ENCODE results near the gene SUPT20H. TPM values are rescaled to one million over a fixed set of nuclear protein-coding genes. Genes with fewer than 3 reads are reported as not detected.

The SUPT20H gene
- total RNA-seq, 1 experiment from 2014 or later, result 77.5 TPM

DNA sequence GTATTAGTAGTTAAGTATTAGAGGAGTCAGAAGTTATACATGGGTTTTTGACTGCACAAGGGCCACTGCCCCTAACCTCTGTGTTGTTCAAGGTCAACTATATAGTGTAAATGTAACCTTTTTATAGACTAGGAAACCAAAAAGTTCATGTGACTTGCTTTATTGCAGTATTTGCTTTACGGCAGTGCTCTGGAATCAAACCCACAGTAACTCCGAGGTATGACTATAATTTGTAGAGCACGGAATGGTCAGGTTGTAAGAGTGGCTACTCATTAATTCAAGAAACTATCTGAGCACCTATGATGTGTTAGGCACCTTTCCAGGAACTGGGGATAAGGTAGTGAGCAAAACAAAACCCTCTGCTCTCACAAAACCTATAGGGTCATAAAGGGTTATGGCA is 22.2 kb downstream of the SUPT20H start:
- Mint-ChIP-seq H3K4me3 (ENCODE audit: unreplicated experiment) (no peak overlapping the region), H3K36me3 (ENCODE audit: insufficient read depth, unreplicated experiment) (peaks cover 75% of the 10 kb centered on the region), H3K27ac (ENCODE audit: unreplicated experiment) (no peak overlapping the region), H3K27me3 (ENCODE audit: insufficient read depth, unreplicated experiment) (no peaks in the 10 kb centered on the region), H3K4me1 (ENCODE audit: low read depth, unreplicated experiment) (no peaks in the 10 kb centered on the region), H3K9me3 (ENCODE audit: unreplicated experiment) (no peaks in the 10 kb centered on the region)
- Histone ChIP-seq H3K36me3 (ENCODE audit: control insufficient read depth, insufficient read depth, low read length) (peaks cover 1% of the 10 kb centered on the region; the same call in 1 of the 2 replicates), H3K4me3 (ENCODE audit: low read depth, low read length) (no peak overlapping the region), H3K4me1 (no peaks in the 10 kb centered on the region), H3K9me3 (no peaks in the 10 kb centered on the region), H3K27me3 (replicated peaks; ENCODE audit: control insufficient read depth, insufficient read depth, low read length) (no peaks in the 10 kb centered on the region)
- ChIA-PET CTCF (no interaction called here), POLR2A (no interaction called here)
- TF ChIP-seq, protein P1, sequence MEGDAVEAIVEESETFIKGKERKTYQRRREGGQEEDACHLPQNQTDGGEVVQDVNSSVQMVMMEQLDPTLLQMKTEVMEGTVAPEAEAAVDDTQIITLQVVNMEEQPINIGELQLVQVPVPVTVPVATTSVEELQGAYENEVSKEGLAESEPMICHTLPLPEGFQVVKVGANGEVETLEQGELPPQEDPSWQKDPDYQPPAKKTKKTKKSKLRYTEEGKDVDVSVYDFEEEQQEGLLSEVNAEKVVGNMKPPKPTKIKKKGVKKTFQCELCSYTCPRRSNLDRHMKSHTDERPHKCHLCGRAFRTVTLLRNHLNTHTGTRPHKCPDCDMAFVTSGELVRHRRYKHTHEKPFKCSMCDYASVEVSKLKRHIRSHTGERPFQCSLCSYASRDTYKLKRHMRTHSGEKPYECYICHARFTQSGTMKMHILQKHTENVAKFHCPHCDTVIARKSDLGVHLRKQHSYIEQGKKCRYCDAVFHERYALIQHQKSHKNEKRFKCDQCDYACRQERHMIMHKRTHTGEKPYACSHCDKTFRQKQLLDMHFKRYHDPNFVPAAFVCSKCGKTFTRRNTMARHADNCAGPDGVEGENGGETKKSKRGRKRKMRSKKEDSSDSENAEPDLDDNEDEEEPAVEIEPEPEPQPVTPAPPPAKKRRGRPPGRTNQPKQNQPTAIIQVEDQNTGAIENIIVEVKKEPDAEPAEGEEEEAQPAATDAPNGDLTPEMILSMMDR (IDR thresholded peaks at IDR 0.05; ENCODE audit: insufficient read depth in 1 of 2, low read depth in 1 of 2, low read length in 1 of 2, severe bottlenecking in 1 of 2, unreplicated experiment in 1 of 2), result no peak
- intact Hi-C loops (cut with micrococcal nuclease; ENCODE audit: unreplicated experiment), result no loop called here
- DNase-seq, result no peak
- no TSS peak for BruUV-seq (replicated peaks)

DNA sequence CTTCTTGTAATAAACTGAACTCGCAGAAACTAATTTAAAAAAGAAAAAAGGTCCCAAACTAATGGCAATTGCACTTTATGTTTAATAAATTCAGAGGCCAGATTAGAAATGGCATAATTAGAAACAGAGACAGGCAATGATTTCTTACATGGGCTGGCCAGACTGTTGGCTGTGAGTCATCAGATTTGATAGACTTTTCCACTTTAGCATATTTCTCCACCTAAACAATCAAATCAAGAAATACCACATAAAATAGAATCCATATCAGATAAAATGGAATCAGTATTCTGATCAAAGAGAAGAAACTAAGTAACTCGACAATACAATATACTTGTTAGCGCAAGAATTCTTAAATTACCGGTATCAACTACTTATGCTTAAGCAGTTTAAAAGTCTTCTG is 29.9 kb downstream of the SUPT20H start:
- intact Hi-C loops (cut with micrococcal nuclease; ENCODE audit: unreplicated experiment), result no loop called here
- Mint-ChIP-seq H3K27ac (ENCODE audit: unreplicated experiment) (no peak overlapping the region), H3K4me1 (ENCODE audit: low read depth, unreplicated experiment) (no peaks in the 10 kb centered on the region), H3K4me3 (ENCODE audit: unreplicated experiment) (no peak overlapping the region), H3K27me3 (ENCODE audit: insufficient read depth, unreplicated experiment) (no peaks in the 10 kb centered on the region), H3K36me3 (ENCODE audit: insufficient read depth, unreplicated experiment) (peaks cover 61% of the 10 kb centered on the region), H3K9me3 (ENCODE audit: unreplicated experiment) (no peaks in the 10 kb centered on the region)
- Histone ChIP-seq H3K4me3 (ENCODE audit: low read depth, low read length) (no peak overlapping the region), H3K36me3 (ENCODE audit: control insufficient read depth, insufficient read depth, low read length) (no peaks in the 10 kb centered on the region; the same call in 1 of the 2 replicates), H3K27me3 (replicated peaks; ENCODE audit: control insufficient read depth, insufficient read depth, low read length) (no peaks in the 10 kb centered on the region), H3K4me1 (no peaks in the 10 kb centered on the region), H3K9me3 (no peaks in the 10 kb centered on the region)
- ChIA-PET CTCF (no interaction called here), POLR2A (no interaction called here)
- BruUV-seq (replicated peaks), result no TSS peak
- TF ChIP-seq, protein P1 (IDR thresholded peaks at IDR 0.05; ENCODE audit: insufficient read depth in 1 of 2, low read depth in 1 of 2, low read length in 1 of 2, severe bottlenecking in 1 of 2, unreplicated experiment in 1 of 2), result no peak
- no peak for DNase-seq

DNA sequence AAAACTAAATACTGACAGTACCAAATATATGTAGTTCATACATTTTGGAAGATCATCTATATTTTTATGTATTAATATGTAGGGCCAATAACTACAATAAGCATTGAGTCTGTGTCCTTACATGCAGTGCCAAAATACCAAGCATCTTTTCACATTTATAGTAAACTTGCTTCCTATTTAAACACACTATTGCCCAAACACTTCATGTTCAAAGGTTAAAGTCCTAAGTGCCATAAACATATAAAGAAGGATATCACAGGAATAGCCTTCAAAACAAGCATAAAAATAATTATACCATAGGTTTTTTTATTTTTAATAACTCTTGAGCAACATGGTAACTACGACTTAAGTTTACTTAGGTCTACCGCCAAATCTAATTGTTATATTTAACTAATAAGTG is 31.8 kb downstream of the SUPT20H start:
- Mint-ChIP-seq H3K27me3 (ENCODE audit: insufficient read depth, unreplicated experiment) (no peaks in the 10 kb centered on the region), H3K36me3 (ENCODE audit: insufficient read depth, unreplicated experiment) (peaks cover 59% of the 10 kb centered on the region), H3K4me1 (ENCODE audit: low read depth, unreplicated experiment) (no peaks in the 10 kb centered on the region), H3K4me3 (ENCODE audit: unreplicated experiment) (no peak overlapping the region), H3K27ac (ENCODE audit: unreplicated experiment) (no peak overlapping the region), H3K9me3 (ENCODE audit: unreplicated experiment) (no peaks in the 10 kb centered on the region)
- DNase-seq, result no peak
- intact Hi-C loops (cut with micrococcal nuclease; ENCODE audit: unreplicated experiment), result no loop called here
- Histone ChIP-seq H3K4me3 (ENCODE audit: low read depth, low read length) (no peak overlapping the region), H3K27me3 (replicated peaks; ENCODE audit: control insufficient read depth, insufficient read depth, low read length) (no peaks in the 10 kb centered on the region), H3K4me1 (no peaks in the 10 kb centered on the region), H3K9me3 (no peaks in the 10 kb centered on the region), H3K36me3 (ENCODE audit: control insufficient read depth, insufficient read depth, low read length) (peaks cover 2% of the 10 kb centered on the region; the same call in 1 of the 2 replicates)
- ChIA-PET CTCF (no interaction called here), POLR2A (interaction anchor here (0.6 kb wide), 1 partner anchor 268 kb away, joined by 4 read pairs; no protein-coding TSS in a partner anchor)
- TF ChIP-seq, protein P1 (IDR thresholded peaks at IDR 0.05; ENCODE audit: insufficient read depth in 1 of 2, low read depth in 1 of 2, low read length in 1 of 2, severe bottlenecking in 1 of 2, unreplicated experiment in 1 of 2), result no peak
- no TSS peak for BruUV-seq (replicated peaks)

Data from Caco-2 (cell line).